Muscle layer of colon (tissue), 2 donors: ENCODE measurements around the gene MZT2A.
"Not testable (repeated sequence)": the region's sequence is repeated elsewhere in the genome, so short reads cannot be mapped to it uniquely, and the experiment has no call there.

ENCODE experiments used
- H3K27ac ChIP-seq: one replicate; pipeline ENCODE4 v1.7.0; 2013; ENCODE audit warnings: low read depth, mild to moderate bottlenecking, low read length, moderate library complexity
- H3K27me3 ChIP-seq, 2 donors: one replicate each; pipeline ENCODE4 v1.7.0; 2013; ENCODE audit warnings: low read length in 2 of 2, mild to moderate bottlenecking in 2 of 2; ENCODE audit not compliant: insufficient read depth in 2 of 2, control insufficient read depth in 1 of 2
- H3K36me3 ChIP-seq: one replicate; pipeline ENCODE4 v1.7.0; 2013; ENCODE audit warnings: mild to moderate bottlenecking, low read length; ENCODE audit not compliant: insufficient read depth
- H3K4me1 ChIP-seq: one replicate; pipeline ENCODE4 v1.7.0; 2013; ENCODE audit warnings: mild to moderate bottlenecking, low read length; ENCODE audit not compliant: insufficient read depth
- H3K4me3 ChIP-seq, 2 donors: one replicate each; pipeline ENCODE4 v1.7.0; 2013; ENCODE audit warnings: low read length in 2 of 2, low read depth in 1 of 2, mild to moderate bottlenecking in 1 of 2, moderate library complexity in 1 of 2
- H3K9ac ChIP-seq: one replicate; pipeline ENCODE4 v1.7.0; 2013; ENCODE audit warnings: low read length
- H3K9me3 ChIP-seq: one replicate; pipeline ENCODE4 v1.7.0; 2013; ENCODE audit warnings: mild to moderate bottlenecking, low read length
- donor health status: abdominal sarcoma.
- donor health status: Adenocarcinoma of cecum.

Gene MZT2A

DNA sequence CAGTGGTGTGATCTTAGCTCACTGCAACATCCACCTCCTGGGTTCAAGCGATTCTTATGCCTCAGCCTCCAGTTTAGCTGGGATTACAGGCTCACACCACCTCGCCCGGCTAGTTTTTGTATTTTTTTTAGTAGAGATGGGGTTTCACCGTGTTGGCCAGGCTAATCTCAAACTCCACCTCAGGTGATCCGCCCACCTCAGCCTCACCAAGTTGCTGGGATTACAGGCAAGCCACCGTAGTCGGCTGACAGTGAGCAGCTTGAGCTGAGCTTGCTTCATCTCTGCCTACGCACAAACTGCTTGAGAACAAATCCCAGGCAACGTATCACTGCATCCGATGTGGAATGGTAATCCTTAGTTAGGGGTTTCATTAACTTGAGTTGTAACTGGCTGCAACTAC lies 24.5 kb downstream of the MZT2A start:
- not testable (repeated sequence) for H3K4me1 ChIP-seq, H3K27ac ChIP-seq, H3K36me3 ChIP-seq, H3K9ac ChIP-seq, H3K27me3 ChIP-seq, H3K9me3 ChIP-seq, H3K4me3 ChIP-seq

DNA sequence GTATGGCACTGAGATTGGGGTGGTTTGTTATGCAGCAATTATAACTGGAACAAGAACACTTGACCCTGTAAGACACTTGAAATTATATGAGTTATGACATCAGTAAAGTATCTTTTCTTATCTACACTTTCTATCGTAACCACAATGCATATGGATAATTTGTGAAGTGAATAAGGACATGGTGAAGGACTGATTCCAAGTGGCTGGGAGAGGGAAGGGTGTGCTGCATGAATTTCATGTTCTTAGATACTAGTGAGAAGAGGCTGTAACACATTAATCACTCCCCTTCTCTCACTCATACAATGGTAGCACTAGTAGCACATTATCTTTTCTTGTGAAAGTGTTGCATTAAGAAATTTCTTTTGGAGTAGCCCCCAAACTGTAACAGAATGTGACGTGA lies 37.3 kb downstream of the MZT2A start:
- H3K4me1 ChIP-seq, H3K27me3 ChIP-seq, H3K4me3 ChIP-seq, H3K36me3 ChIP-seq, H3K9me3 ChIP-seq, H3K9ac ChIP-seq, H3K27ac ChIP-seq: not testable (repeated sequence)

DNA sequence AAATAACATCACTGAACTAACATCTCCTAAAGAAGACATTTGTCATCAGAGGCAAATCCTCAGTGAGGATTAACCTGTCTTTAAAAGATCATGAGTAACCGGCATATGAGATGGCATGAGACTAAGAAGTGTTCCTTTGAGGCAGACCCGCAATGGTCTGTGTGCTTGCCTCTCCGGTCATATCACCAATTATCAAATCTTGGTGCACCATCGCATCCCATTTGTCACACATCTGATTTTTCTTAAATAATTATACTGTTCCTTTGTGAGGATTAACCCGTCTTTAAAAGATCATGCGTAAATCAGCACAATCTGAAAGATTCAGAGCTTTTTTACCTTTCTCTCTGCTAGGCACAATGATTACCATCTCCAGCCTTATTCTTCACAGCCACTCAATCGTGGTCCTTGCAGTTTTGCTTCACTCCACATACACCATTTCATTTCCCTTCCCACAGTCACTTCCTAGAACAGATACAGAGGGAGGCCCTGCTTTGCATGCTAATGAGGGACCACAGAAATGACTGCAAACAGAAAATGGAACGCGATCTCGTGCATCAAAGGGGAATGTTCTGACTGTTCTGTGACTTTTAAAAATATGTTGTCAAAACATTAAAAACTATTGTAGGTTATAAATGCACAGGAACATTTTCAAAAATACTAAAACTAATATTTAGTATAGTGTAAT lies 40.8 kb downstream of the MZT2A start:
- not testable (repeated sequence) for H3K4me1 ChIP-seq, H3K9ac ChIP-seq, H3K27ac ChIP-seq, H3K9me3 ChIP-seq, H3K36me3 ChIP-seq, H3K4me3 ChIP-seq, H3K27me3 ChIP-seq

DNA sequence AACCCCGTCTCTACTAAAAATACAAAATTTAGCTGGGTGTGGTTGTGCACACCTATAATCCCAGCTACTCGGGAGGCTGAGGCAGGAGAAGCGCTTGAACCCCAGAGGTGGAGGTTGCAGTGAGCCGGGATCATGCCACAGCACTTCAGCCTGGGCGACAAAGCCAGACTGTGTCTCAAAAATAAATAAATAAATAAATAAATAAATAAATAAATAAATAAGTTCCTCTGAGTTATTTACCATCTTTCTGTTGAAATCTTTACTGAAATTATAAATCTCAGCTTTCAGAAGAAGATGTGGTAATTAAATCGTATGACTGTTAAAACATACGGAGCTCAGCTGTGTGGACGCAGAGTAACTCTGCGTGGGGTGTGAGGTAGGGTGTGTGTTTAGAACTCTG lies 44.2 kb downstream of the MZT2A start:
- H3K27me3 ChIP-seq, H3K4me1 ChIP-seq, H3K36me3 ChIP-seq, H3K27ac ChIP-seq, H3K9ac ChIP-seq, H3K9me3 ChIP-seq, H3K4me3 ChIP-seq: not testable (repeated sequence)

DNA sequence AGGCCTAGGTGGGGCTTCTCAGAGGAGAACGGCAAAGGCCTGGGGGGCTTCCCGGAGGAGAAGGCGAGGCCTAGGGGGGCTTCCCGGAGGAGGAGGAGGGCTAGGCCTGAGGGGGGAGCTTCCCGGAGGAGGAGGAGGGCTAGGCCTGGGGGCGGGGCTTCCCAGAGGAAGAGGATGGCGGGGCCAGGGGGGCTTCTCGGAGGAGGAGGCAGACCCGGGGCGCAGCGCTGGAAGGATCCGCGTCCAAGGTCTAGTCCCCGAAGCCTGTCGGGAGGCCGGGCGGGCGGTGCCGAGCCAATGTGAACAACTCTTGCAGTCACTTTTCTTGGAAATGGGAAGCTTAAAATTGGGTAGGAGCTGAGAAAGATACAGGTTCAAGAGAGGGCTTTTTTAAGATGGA lies 46.3 kb downstream of the MZT2A start:
- H3K9ac ChIP-seq = no peak overlapping the region
- no peaks in the 10 kb centered on the region for H3K36me3 ChIP-seq
- H3K27me3 ChIP-seq = no peaks in the 10 kb centered on the region
- no peaks in the 10 kb centered on the region for H3K4me1 ChIP-seq
- H3K4me3 ChIP-seq = no peak overlapping the region
- H3K9me3 ChIP-seq = no peaks in the 10 kb centered on the region
- no peak overlapping the region for H3K27ac ChIP-seq

DNA sequence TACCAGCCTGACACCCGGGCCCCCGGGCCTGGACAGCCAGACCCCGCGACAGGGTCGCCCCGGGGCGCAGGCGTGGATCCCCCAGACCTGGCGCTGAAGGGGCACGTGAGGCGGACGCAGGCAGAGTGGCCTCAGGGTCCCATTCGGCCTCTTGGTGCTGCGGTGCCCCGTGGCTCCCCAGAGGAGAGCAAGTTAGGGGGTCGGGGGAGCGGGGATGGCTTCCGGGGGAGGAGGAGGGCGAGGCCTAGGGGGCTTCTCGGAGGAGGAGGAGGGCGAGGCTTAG lies 46.7 kb downstream of the MZT2A start:
- not testable (repeated sequence) for H3K9ac ChIP-seq, H3K27me3 ChIP-seq, H3K9me3 ChIP-seq, H3K27ac ChIP-seq, H3K4me3 ChIP-seq, H3K4me1 ChIP-seq, H3K36me3 ChIP-seq

DNA sequence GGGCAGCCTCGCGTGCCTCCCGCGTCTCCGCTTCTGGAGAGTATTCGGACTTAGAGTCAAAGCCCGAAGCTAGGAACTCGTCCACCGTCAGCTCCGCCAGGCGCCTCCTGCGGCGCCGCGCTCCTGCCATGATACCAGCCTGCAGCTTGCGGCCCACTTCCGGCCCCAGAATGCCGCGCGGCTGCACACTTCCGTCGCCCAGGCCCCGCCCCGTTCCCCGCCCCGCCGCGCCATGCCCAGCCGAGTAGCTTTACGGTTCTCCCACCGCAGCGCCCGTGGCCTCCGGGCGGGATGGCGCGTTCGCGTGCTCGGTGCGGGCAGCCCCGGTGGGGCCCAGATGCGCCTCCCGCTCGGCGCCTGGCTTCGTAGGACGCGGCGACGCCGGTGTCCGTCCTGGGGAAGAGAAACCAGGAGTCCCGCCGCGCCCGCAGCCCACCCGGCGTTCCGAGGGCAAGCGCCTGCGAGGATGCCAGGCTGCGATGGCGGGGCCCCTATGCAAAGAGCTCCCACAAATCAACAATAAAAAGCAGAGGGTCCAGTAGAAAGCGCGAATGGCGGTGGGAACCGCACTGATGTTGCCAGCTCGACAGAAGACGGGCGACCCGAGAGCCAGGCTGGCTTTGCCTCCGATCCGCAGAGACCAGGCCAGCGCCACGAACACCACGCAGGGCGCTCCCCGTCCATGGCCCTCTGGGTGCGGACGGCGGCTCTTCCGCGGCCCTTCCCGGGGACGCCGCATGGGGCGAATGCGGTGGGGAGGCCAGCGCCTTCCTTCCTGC lies 47.3 kb downstream of the MZT2A start:
- not testable (repeated sequence) for H3K9ac ChIP-seq, H3K9me3 ChIP-seq, H3K4me3 ChIP-seq

DNA sequence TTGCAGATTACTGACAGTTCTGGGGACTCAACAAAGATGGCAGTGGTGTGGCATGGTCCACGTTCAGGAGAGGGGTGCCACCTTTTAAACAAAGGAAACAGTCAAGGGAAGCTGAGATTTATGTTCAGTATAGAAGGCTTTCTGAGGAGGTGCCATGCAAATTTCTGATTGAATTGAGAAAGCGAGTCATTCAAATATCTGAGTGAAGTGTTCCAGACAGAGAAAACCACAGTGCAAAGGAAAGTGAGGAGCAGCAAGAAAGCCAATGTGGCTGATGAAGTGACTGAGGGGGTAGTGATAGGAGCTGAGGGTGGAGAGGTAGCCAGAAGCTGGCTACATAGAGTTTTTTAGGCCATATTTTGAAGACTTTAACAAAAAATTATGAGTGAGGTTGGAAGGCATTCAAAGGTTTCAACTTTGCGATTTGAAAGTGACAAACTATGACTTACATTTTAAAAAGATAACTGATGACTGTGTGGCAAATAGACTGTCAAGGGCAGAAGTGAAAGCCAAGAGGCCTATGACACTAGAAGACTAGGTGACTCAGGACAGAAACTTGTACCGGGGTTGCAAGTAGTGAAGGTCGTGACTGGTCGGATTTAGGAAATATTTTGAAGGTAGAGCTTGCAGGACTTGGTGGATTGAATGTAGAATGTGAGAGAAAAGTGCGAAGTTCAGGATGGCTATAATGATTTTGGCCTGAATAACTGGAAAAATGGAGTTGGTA lies 51.3 kb downstream of the MZT2A start:
- H3K27ac ChIP-seq, H3K9ac ChIP-seq, H3K4me1 ChIP-seq, H3K9me3 ChIP-seq, H3K4me3 ChIP-seq, H3K36me3 ChIP-seq, H3K27me3 ChIP-seq: not testable (repeated sequence)

More for the DNA sequence above, 47.3 kb downstream of the MZT2A start:
- H3K27me3 ChIP-seq, H3K4me1 ChIP-seq, H3K27ac ChIP-seq, H3K36me3 ChIP-seq: not testable (repeated sequence)
